A204.1 (cell line): ENCODE measurements around the gene DNAJB1.
A peak's percentile ranks its signal among the peaks of the same experiment; 100 is the strongest.
"Not testable (repeated sequence)": the region's sequence is repeated elsewhere in the genome, so short reads cannot be mapped to it uniquely, and the experiment has no call there.

Source experiments
- FAIRE-seq: peaks from 2 replicates; lab custom pipeline; 2012; peaks lifted over from hg19 to GRCh38; lab: Jason Lieb, UNC

The DNAJB1 gene

DNA sequence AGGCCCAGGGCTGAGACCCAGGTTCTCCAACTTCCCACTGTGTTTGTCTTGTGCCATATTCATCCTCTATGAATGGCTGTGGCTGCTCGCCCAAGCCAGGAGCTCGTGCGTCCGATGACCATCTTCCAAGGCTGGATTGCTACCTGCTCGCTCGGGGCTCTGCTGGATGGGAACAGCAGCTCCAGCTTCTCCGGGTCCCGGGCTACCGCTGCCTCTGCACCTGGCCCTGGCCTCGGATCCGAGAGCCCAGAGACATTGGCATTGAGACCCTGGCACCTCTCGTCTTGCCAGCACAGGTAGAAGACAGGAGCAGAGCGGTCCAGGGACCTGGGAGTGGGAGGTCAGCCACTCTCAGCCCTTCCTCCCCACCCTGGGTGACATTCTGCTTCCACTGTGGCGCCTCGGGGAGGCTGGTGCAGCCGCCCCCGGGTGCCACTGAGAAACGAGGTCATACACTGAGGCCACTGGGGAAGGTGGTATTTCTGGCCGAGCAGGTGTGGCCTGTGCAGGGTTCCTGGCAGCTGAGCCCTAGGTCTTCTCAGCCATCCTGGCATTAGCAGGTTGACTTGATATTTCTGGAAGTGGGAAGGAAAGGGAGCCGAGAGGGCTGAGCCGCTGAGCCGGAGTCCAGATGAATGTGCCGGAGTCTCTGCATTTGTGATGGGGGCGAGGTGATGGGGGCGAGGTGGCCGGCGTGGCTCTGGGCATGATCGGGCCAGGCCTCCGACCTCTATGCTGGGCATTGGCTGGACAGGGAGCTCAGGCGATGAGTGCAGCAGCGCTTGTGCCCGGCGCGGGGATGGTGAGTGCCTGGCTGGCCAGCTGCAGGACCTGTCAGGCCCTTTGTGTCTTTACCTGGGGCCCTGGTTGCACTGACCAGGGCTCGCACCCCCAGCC, 35.1 kb upstream of the DNAJB1 start:
- FAIRE-seq, result no peak

DNA sequence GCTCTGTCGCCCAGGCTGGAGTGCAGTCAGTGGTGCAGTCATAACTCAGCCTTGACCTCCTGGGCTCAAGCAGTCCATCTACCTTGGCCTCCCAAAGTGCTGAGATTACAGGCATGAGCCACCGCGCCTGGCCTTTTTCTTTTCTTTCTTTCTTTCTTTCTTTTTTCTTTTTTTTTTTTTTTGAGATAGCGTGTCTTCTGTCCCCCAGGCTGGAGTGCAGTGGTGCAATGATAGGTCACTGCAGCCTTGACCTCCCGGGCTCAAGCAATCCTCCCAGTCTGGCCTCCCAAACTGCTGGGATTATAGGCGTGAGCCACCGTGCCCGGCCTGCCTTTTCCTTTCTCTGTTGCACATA, 33.8 kb upstream of the DNAJB1 start:
- not testable (repeated sequence) for FAIRE-seq

DNA sequence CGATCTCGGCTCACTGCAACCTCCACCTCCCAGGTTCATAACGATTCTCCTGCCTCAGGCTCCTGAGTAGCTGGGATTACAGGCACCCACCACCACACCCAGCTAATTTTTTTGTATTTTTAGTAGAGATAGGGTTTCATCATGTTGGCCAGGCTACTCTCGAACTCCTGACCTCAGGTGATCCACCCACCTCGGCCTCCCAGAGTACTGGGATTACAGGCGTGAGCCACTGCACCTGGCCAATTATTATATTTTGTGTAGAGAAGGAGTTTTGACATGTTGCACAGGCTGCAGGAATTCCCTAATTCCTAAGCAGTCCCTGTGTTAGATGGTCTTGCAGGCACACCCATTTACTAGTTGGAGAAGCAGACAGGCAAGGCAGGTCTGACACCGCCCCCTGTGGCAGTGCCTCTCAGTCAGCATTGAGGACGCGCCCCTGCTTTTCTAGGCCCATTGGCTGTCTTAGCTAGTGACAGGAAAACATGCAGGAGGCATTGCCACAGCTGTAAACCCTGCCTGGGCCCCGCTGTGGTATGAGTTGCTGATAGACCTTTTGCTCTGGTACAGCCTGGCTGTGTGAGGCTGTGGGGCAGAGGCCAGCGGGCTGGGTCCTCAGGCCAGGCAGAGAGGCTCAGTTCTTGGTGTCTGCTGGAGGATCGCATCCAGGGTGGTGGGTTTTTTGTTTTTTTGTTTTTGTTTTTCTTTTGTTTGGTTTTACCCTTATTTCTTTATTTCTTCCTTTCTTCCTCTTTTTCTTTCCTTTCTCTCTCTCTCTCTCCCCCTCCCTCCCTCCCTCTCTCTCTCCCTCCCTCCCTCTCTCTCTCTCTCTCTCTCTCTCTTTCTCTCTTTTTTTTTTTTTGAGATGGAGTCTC, 33.2 kb upstream of the DNAJB1 start:
- not testable (repeated sequence) for FAIRE-seq

DNA sequence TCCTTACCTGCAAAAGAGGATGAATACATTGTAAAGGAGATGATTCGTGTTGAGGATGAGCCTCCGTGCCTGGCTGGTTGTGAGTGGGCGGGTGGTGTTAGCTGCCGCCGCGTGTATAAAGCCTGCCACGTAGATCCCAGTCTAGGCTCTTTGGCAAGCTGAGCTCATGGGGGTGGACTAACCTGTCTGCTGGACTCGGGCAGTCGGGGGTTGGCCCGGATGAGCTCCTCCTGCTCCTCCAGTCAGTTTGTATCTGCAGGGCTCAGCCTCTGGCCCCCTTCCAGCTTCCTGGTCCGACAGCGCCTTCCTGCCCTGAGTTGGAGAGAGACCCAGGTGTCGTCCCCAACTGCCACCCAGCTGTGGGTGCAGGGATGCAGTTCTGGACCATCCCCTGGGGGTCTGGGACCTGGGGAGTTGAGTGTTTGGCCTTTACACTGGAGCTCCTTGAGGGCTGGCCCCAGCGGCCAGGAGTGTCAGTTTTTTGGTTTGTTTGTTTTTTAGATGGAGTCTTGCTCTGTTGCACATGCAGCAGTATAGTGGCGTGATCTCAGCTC, 32.1 kb upstream of the DNAJB1 start:
- FAIRE-seq, result no peak

DNA sequence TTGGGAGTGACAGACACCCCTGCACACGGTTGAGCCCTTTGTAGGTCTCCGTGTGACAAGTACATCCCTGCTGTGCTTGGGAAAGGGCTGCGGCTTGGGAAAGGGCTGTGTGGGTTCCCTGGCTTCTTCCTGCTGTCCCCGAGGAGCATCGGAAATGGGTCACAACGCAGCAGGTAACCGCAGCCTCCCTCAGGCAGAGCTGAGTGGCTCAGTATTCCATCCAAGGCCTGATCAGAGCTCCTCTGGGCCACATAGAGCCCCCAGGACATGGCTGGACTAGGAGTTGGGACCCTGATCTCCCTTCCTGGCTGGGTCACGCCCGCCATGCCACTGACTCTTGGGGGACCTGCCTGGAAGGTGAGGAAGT, 27.5 kb upstream of the DNAJB1 start:
- no peak for FAIRE-seq

DNA sequence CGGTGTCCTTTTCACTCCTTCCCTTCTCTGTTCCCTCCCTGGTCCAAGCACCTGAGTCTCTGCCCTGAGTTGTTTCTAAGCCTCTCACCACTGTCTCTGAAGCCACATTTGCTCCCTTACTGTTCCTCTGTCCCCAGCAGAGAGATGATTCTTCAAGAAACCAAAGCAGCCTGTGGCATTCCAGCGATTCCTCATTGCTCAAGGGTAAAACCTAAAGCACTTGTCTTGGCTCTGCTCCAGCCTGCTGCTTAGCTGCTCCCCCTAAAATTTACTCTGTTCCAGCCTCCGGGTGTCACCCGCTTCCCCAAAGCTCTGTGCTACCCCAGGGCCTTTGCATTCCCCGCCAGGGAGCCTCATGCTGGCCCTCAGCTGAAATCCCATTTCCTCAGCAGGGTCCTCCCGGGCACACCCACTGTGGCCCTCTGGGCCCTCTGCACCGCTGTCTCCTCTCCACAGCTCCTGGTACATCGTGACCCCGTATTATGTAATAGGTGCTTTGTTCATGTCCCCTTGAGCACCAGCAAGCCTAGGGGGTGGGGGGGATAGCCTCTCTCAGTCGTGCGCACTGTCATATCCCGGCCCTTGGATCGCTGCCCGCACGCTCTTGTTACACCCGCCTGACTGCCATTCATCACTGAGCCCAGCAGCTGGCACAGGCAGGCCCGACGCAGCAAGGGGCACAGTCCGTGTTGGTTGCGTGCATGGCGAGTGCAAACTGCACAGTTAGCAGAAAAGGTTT, 26.9 kb upstream of the DNAJB1 start:
- no peak for FAIRE-seq

DNA sequence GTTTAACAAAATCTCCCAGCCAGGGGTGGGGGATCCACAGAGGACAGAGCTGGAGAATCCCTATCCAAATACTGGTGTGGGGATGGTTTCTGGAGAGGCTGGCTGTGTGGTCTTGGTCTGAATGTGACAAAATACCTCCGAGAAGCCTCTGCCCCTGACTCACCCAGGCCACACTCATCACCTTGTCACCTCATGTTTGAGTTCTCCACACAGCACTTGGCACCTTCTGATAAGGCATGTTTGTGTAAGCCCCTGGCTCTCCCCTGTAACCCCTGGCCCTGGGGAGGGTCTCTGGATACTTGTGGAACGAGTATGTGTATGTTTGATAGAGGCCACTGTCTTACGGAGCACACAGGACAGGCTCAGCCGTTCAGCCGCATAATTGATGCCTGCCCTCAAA, 25.9 kb upstream of the DNAJB1 start:
- no peak for FAIRE-seq

DNA sequence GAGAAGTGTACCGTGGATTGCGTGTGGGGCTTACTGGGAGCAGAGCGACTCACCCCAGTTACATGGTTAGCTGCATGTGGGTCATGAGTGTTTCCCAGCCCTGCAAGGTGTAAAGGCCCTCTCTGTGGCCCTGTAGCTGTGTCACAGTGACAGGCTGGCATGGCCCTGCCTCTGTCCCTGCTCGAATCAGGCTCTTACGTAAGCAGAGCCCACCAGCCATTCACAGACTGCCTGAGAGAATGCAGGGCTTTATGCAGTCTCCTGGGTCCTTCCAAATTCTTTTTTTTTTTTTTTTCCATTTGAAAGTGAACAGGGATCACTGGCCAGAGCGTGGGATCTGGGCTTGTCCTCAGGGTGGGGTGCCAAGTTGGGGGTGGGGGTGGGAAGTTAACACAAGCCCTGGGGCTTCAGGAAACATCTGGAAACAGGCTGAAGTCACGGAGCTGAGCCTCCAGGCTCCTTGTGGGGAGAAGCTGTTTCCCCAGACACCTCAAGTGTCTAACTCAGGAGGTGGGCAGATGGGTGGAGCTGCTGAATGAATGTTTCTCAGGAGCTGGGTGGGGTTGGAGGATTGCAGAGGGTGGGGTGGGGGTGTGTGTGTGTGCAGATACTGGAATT, 24.6 kb upstream of the DNAJB1 start:
- no peak for FAIRE-seq

DNA sequence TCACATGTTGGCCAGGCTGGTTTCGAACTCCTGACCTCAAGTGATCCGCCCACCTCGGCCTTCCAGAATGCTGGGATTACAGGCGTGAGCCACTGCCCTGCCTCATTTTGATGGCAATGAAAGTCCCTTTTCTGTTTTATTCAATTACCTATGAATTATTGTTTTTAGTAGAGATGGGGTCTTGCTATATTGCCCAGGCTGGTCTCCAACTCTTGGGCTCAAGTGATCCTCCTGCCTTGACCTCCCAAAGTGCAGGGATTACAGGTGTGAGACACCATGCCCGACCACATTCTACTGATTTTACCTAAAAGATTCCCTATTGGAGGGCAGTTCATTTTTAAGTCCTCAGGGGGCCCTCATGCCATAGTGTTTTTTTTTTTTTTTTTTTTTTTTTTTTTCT, 23.8 kb upstream of the DNAJB1 start:
- FAIRE-seq, result not testable (repeated sequence)

DNA sequence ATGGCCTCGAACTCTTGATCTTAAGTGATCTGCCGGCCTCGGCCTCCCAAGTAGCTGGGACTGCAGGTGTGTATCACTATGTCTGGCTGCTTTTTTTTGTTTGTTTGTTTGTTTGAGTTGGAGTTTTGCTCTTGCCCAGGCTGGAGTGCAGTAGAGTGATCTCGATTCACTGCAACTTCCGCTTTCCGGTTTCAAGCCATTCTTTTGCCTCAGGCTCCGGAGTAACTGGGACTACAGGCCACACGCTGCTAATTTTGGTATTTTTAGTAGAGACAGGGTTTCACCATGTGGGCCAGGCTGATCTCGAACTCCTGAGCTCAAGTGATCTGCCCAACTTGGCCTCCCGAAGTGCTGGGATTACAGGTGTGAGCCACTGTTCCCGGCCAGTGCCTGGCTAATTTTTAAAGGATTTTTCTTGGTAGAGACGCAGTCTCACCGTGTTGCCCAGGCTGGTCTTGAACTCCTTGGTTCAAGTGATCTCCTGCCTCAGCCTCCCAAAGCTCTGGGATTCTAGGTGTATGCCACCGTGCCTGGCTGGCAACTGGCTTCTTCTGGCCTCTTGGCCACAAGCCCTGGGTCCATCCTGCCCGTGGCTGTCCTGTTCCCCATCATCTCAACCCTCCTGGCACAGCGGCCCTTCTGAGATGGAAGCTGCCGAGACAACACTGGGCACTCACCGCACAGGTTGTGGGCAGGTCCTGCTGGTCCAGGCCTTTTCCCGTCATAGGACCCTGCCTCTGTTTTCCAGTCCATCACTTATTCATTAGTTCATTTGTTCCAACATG, 22.7 kb upstream of the DNAJB1 start:
- no peak for FAIRE-seq

DNA sequence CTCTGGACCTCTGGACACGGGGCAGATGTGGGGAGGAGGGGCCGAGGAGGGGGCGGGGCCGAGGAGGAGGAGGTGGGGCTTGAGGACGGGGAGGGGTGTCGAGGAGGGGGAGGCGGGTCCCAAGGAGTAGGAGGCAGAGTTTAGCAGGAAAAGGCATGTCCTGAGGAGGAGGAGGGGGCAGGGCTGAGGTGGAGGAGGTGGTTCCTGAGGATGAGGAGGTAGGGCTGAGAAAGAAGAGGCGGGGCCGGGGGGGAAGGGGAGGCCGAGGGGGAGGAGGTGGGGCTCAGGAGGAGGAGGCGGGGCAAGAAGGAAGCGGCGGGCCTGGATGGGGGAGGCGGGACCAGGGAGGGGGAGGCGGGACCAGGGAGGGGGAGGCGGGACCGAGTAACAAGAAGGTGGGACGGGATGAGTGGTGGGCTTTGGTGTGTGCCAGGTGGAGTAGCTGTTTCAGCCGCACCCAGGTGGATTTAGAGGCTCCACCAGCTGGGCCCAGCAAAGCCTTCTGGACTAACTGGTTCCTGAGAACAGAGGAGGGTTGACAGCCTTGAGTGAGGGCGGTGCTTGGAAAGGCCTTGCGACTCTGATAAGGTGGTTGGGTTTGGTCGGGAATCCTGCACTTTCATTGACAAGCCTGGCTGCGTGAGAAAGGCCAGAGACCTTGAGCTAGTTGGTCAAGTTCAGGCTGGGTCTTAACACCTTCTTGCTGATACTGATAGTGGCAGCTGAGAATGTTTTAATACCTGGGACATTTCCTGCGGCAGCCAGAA, 18.9 kb upstream of the DNAJB1 start:
- FAIRE-seq, result no peak

DNA sequence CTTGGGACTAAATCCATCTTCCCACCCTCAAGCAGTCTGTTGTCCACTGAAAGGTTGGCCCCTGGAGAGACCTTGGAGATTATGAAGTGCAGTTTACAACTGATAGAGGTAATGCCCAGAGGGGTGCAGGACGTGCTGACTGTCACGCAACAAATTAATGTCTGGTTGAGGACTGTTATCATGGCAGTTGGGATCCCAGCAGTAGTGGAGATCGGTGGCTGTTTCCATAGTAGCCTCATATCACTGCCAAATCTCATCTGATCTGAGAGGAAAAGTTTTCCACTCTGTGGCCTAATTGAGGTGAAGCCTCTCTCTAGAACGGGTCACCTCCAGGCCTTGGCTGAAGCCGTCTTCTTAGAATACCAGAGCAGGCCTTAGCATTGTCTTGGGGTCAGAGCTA, 15.3 kb upstream of the DNAJB1 start:
- FAIRE-seq, result no peak

DNA sequence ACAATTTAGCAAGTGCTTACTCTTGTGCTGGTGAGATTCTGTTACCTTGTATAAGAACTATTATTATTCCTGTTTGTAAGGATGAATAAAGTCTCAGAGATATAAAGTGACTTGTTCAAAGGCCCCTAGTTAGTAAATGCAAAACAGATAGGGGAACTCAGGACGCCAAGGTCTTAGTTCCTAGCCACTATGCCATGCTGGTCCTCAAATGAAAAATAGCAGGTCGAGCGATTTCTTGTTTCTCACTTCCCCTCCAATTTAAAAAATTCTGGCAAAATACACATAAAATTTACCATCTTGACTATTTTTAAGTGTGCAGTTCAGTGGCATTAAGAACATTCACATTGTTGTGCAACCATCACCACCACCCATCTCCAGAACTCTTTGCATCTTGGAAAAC, 12.3 kb upstream of the DNAJB1 start:
- no peak for FAIRE-seq

DNA sequence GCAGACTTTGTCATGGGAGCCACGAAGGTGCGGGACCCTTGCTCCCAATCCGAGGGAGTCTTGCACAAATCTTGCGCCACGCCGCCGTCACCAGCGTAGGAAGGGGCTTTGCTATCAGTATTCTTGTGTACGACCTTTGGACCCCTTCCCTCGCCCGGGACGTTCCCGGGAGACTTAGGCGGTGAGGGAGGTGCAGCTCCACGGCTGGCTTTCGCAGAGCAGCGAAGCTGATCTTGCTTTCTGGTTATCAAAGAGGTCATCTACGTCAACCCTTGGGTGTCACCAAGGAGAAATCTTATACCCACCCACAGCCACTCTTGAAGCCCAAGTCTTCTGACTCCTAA, 11.8 kb upstream of the DNAJB1 start:
- no peak for FAIRE-seq

DNA sequence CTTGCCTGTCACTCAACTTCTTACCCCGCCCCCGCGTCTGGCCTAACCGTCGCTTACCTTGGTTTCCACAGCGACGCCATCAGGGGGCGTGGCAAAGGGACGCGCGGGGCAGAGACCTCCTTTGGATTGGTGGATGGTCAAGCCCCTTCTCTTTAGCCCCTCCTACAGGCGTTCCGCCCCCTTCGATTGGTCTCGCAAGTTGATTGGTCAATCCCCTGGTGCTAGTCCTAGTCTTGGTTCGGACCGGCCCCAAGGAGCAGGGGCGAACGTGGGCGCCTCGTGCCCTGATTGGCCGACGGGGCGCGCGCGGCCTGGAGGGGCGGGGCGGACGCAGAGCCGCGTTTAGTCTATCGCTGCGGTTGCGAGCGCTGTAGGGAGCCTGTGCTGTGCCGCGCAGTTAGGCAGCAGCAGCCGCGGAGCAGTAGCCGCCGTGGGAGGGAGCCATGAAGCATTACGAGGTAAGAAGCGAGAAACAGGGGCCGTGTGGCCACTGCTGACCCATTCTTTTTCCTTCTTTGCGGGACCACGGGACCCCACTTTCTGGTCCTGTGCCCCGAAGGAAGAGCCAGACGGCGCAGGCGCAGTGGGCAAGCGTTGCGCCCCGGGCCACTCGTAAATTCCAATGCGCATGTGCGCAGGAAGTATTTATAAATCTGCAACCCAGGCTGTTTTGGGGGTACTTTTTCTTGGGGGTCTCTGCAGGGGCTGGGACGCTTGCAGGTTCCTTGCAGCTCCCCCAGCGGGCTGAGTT, 11.2 kb upstream of the DNAJB1 start, which contains the start of gene TECR:
Gene TECR, plus strand, starts transcription at position 341 of the 751 bp plus-strand sequence. Its CDS starts 103 bp downstream, at position 444.
- FAIRE-seq, result peak; percentile 98

DNA sequence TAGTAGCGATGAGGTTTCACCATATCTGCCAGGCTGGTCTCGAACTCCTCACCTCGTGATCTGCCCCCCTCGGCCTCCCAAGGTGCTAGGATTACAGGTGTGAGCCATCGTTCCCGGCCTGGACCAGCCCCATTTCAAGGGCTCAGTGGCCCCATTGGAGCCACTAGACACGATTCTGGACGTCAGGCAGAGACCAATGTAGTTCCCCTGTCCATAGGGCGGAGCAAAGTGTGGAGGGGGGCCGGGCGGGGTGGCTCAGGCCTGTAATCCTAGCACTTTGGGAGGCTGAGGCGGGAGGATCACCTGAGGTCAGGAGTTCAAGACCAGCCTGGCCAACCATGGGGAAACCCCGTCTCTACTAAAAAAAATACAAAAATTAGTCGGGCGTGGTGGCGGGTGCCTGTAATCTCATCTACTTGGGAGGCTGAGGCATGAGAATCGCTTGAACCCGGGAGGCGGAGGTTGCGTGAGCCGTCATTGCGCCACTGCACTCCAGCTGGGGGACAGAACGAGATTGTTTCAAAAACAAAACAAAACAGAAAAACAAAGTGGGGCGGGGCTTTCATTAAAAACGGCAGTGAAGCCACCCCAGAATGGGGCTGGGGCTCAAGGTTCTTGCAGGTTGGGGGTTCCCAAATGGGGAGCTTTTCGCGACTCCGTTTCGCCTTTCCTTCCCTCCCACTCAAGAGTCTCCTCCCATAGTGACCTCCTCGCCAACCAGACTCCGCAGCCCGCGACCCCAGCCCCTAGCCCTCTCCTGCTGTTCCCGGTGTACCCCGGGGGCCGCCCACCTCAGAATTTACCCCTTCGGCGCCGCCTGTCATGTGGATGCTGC, 10.4 kb upstream of the DNAJB1 start:
- no peak for FAIRE-seq

DNA sequence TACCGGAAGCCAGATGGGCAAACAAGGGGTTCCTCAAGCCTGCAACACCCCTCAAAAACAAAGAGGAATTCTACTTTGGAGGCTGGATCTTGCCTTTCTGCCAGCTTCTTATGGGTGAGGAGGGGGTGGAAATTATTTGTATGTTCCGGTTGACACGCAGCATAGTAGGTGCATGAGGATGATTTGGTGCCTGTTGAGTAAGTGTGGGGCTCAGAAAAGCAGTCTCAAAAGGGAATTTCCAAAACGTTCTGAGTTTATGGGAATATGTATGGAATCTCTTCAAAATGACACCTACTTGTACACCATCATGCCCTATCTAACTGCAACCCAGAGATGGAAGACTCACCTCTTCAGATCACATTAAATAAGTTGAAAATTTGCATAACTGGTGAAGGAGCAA, 8.2 kb upstream of the DNAJB1 start:
- no peak for FAIRE-seq

DNA sequence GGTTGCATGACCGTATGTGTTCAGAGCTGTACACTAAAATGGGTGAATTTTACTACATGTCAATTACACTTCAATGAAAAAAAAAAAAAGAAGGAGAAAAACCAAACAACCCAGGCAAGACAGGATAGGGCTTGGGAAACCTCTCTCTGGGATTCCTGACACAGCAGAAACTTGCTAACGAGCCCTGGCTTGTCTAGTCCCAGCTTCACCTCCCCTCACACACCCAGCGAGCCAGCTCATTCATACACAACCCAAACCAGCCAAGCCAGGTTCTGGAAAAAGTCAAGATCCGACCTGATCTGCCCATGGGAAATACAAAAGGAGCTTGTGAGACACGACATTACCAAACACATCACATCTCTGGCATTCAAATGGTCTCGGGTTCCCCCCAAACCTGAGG, 7.5 kb upstream of the DNAJB1 start:
- no peak for FAIRE-seq

DNA sequence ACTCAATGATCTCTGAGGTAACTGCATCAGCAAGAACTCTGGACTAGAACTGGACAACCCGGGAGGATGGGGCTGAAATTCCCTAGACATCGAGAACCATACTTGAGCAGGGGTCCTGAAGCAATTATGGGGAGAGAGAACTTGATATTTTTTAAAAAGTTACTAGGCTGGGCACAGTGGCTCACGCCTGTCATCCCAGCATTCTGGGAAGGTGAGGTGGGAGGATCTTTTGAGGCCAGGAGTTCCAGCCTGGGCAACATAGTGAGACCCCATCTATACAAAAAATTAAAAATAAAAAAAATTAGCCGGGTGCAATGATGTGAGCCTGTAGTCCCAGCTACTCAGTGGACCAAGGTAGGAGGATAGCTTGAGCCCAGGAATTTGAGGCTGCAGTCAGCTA, 2.3 kb upstream of the DNAJB1 start:
- FAIRE-seq, result no peak
